Jurkat, Clone E6-1 (cell line): Measurements from ENCODE around the gene SLC35F6.
"Not testable (repeated sequence)": the region's sequence is repeated elsewhere in the genome, so short reads cannot be mapped to it uniquely, and the experiment has no call there.

Experiments used
- DNase-seq: peaks from one replicate; pipeline ENCODE4 v3.0.0-alpha.2; 2011; ENCODE audit warnings: low read depth, low spot score
- H3K4me3 ChIP-seq: 2 replicates; pipeline ENCODE4 v1.5.1; 2011; ENCODE audit warnings: mild to moderate bottlenecking, low read length, control low read depth, moderate library complexity

Gene SLC35F6

GRCh38 chr2:26776195-26776800 lies 12.2 kb downstream of the SLC35F6 start:
- no peak for DNase-seq

GRCh38 chr2:26778098-26778497 lies 14.0 kb downstream of the SLC35F6 start:
- no peak for DNase-seq
- H3K4me3 ChIP-seq: no peak overlapping the region

More at GRCh38 chr2:26776195-26776800, 12.2 kb downstream of the SLC35F6 start:
- no peak overlapping the region for H3K4me3 ChIP-seq

DNA sequence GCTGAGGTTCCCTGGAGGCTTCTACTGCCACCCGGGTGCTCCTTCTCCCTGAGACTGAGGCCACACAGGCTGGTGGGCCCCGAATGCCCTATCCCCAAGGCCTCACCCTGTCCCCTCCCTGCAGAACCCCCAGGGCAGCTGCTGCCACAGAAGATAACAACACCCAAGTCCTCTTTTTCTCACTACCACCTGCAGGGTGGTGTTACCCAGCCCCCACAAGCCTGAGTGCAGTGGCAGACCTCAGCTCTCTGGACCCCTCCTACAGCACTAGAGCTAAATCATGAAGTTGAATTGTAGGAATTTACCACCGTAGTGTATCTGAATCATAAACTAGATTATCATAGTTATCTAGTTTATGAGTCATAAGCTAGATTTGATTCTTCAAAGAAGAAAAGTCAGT lies 14.4 kb downstream of the SLC35F6 start:
- no peak overlapping the region for H3K4me3 ChIP-seq
- no peak for DNase-seq

GRCh38 chr2:26780203-26780760 lies 16.2 kb downstream of the SLC35F6 start:
- no peak for DNase-seq

GRCh38 chr2:26782876-26783704 lies 19.0 kb downstream of the SLC35F6 start:
- no peak overlapping the region for H3K4me3 ChIP-seq
- no peak for DNase-seq

More at GRCh38 chr2:26780203-26780760, 16.2 kb downstream of the SLC35F6 start:
- H3K4me3 ChIP-seq: no peak overlapping the region

- no peak overlapping the region for H3K4me3 ChIP-seq
- no peak for DNase-seq
Measured at GRCh38 chr2:26784570-26785234, 20.6 kb downstream of the SLC35F6 start.

DNA sequence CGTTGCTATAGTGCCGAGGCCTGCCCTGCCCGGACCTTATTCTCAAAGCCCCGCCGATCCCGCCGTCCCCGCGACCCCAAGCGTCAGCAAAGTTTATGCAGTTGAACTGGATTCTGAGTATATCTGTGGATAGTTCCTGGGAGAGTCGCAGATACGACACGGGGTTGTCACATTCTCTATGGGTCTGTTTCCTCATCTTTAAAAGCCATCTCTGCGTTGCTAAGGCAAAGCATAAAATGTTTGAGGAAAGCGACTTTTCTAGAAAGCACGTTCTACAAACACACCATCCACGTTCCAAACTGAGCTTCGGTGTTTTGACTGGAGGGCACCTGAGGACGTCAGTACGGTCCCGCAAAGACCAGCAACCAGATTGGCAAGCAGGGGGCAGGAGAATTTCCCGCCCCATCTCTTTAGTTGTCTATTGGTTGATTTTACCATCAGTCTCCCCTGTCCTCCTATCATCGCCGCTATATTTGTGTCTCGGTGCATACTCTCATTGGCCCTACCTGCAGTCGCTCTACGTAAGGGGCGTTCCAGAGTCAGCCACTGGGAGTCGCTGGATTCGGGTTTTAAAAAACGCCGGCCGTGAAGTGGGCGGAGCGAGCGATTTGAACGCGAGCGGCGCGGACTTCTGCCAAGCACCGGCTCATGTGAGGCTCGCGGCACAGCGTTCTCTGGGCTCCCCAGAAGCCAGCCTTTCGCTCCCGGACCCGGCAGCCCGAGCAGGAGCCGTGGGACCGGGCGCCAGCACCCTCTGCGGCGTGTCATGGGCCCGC lies 21.5 kb downstream of the SLC35F6 start, which contains the start of gene CENPA:
TSS of gene CENPA (plus strand) at position 626 of the 776 bp plus-strand sequence. CDS start at position 767, 141 bp downstream.
- peak within 1 kb of the TSS; percentile 89 for H3K4me3 ChIP-seq
- peak; percentile 99 for DNase-seq

- H3K4me3 ChIP-seq: peak overlapping the region; percentile 89
- DNase-seq: no peak
Measured at GRCh38 chr2:26786207-26787028, 22.3 kb downstream of the SLC35F6 start.

DNA sequence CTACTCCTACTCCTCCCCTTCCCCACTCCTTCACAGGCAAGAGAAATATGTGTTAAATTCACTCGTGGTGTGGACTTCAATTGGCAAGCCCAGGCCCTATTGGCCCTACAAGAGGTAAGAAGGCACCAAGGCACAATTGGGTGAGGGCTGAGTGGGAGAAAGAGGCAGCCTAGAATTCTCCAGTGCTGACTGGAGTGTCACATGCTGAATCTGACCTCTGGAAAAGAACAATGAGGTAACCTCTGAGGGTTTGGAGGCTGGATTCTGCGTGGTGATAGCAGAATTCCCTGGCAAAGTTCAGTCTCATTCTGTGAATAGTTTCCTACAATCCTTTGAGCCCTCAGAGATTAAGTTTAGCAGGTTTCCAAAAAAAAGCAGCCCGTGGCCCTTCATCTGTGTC lies 28.6 kb downstream of the SLC35F6 start:
- no peak for DNase-seq
- H3K4me3 ChIP-seq: no peak overlapping the region

GRCh38 chr2:26793518-26793917 lies 29.4 kb downstream of the SLC35F6 start:
- no peak overlapping the region for H3K4me3 ChIP-seq
- no peak for DNase-seq

GRCh38 chr2:26795135-26795534 lies 31.1 kb downstream of the SLC35F6 start:
- not testable (repeated sequence) for H3K4me3 ChIP-seq, DNase-seq

DNA sequence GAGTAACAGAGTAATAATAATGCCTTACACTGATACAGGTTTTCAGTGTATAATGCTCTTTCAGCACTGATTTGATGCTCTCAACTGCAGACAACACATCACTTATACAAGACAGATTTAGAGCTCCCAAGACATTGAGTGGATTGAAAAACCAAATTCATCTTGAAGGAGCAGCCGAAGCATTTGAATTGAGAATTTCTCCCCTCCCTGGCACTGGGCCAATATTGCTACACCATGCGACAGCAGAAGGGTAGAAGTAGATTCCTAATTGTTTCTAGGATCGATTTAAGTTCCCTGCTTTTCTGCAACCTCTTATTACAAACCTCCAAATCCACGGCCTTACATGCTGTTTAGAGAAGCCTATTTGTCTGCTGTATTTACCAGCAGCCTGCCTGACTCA lies 37.2 kb downstream of the SLC35F6 start:
- H3K4me3 ChIP-seq: no peak overlapping the region
- DNase-seq: no peak

- DNase-seq: no peak
- H3K4me3 ChIP-seq: no peak overlapping the region
Measured at GRCh38 chr2:26801796-26802195, 37.7 kb downstream of the SLC35F6 start.

GRCh38 chr2:26805241-26805676 lies 41.2 kb downstream of the SLC35F6 start:
- no peak for DNase-seq

GRCh38 chr2:26807788-26808460 lies 43.8 kb downstream of the SLC35F6 start:
- no peak for DNase-seq
- no peak overlapping the region for H3K4me3 ChIP-seq

More at GRCh38 chr2:26805241-26805676, 41.2 kb downstream of the SLC35F6 start:
- no peak overlapping the region for H3K4me3 ChIP-seq

DNA sequence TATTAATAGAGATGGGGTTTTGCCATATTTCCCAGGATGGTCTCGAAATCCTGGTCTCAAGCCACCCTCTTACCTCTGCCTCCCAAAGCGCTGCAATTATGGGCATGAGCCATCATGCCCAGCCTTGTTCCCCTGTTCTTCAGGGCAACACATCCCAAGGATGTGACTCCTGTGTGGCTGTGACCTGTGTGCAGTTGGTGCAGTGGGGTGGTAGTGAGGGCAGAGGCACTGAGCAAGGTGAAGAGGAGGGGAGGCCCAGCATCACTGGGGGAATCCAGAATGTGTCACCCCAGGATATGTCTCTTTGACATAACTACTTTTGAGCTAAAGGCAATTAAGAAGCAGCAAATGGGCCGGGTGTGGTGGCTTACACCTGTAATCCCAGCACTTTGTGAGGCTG lies 45.1 kb downstream of the SLC35F6 start:
- DNase-seq: no peak
- H3K4me3 ChIP-seq: no peak overlapping the region

GRCh38 chr2:26809876-26810577 lies 45.9 kb downstream of the SLC35F6 start:
- peak; percentile 95 for DNase-seq
- H3K4me3 ChIP-seq: no peak overlapping the region
